ENCODE results near the gene THEM5. TPM values are rescaled to one million over a fixed set of nuclear protein-coding genes. Genes with fewer than 3 reads are reported as not detected.

The THEM5 gene
- total RNA-seq, 6 experiments from 2014 or later = not detected

- ATAC-seq = no peak
- intact Hi-C loops (cut with DNase I) = no loop called here
- no peak overlapping the region for H3K4me3 ChIP-seq
Measured at GRCh38 chr1:151893176-151893924, 39.8 kb upstream of the THEM5 start.

DNA sequence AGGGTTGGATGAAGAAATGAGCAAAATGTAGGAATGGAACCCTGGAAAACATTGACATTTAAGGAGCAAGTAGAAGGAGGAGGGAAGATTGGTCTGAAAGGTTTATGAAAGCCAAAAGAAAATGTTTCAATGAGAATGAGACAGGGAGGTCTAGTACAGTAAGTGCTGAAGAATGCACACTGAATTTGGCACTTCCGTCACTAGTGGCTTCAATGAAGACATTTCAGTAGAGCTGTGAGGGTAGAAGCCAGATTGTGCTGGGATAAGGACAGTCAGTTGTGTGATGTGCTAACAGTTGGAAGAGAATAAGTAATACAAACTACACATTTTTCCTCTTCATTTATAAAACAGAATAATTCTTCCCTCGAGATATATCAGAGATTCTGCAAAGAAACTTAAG lies 38.7 kb upstream of the THEM5 start:
- Histone ChIP-seq H3K27ac (no peak overlapping the region), H3K27me3 (no peaks in the 10 kb centered on the region), H3K4me3 (no peak overlapping the region), H3K4me1 (no peaks in the 10 kb centered on the region), H3K9me3 (no peaks in the 10 kb centered on the region), H3K36me3 (peaks cover 0 to 29% (median 2%) of the 10 kb centered on the region in 4 donors)
- 92% methylated on average over 2 of the region's 2 CpGs for WGBS (ENCODE audit: insufficient coverage, low coverage, low lambda C conversion rate, missing lambda C conversion rate)
- intact Hi-C loops (cut with DNase I) = no loop called here
- TF ChIP-seq POLR2A (IDR thresholded peaks at IDR 0.05) (no peak), CTCF (IDR thresholded peaks at IDR 0.05) (no peak)
- ATAC-seq (no peak), DNase-seq (no peak)

More at GRCh38 chr1:151893176-151893924, 39.8 kb upstream of the THEM5 start:
- no peak overlapping the region for H3K27ac ChIP-seq
- no peak for DNase-seq
- WGBS (ENCODE audit: insufficient coverage, low coverage, low lambda C conversion rate, missing lambda C conversion rate) = 100% methylated on average over 6 of the region's 9 CpGs
- peaks cover 0 to 4% (median 0%) of the 10 kb centered on the region in 4 donors for H3K4me1 ChIP-seq
- TF ChIP-seq CTCF (IDR thresholded peaks at IDR 0.05) = no peak
- TF ChIP-seq POLR2A (IDR thresholded peaks at IDR 0.05) = no peak
- no peaks in the 10 kb centered on the region for H3K27me3 ChIP-seq
- peaks cover 0 to 23% (median 2%) of the 10 kb centered on the region in 4 donors for H3K36me3 ChIP-seq
- no peaks in the 10 kb centered on the region for H3K9me3 ChIP-seq

DNA sequence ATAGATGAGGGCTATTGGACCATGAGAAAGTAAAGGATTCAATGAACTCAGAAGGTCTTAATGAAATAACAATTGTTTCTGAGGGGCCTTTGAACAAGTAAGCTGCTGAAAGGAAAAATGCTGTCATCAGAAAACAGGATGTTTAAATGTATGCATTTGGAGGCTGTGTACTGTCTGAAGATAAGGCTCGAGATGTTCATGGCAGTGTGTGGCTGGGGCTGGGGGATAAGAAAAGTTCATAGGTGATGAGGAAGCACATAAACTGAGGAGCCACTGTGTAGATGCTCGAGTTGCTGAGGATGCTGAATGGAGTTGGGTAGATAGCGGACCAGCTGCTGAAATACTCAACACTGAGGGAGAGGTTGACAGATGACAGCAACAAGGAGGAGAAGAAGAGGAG lies 38.0 kb upstream of the THEM5 start:
- peaks cover 0 to 29% (median 2%) of the 10 kb centered on the region in 4 donors for H3K36me3 ChIP-seq
- ATAC-seq (no peak), DNase-seq (no peak)
- H3K27ac ChIP-seq = no peak overlapping the region
- intact Hi-C loops (cut with DNase I) = no loop called here
- H3K4me3 ChIP-seq = no peak overlapping the region
- H3K27me3 ChIP-seq = no peaks in the 10 kb centered on the region
- WGBS (ENCODE audit: insufficient coverage, low coverage, low lambda C conversion rate, missing lambda C conversion rate) = 75% methylated on average over 3 of the region's 3 CpGs
- H3K9me3 ChIP-seq = no peaks in the 10 kb centered on the region
- H3K4me1 ChIP-seq = no peaks in the 10 kb centered on the region
- TF ChIP-seq CTCF (IDR thresholded peaks at IDR 0.05) (no peak), POLR2A (IDR thresholded peaks at IDR 0.05) (no peak)

DNA sequence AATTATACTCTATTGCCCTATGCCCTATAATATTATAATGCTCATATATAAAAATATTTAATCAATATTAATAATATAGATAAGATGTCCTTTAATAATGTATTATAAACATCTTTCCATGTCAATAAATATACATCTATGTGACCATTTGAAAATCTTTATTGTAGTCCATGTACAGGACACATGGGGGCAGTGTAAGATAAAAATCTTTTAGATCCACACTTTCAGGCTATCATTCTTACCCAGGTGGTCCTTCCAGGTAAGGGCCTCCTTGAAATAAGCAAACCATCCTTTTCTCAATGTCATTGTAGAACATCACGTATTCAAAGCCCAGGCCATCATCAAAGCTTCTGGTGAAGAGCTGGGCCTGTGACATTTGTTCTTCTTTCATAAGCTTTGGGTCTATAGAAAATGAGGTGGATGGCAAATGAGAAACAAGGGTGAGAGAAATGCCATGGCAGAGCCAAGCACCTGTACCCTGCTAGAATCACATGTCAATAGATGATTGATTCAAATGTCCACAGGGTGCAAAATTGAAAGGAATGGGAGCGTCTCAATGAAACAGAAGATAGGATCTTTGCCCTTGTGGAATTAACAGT lies 35.6 kb upstream of the THEM5 start:
- Histone ChIP-seq H3K27ac (no peak overlapping the region), H3K4me1 (no peaks in the 10 kb centered on the region), H3K36me3 (peaks cover 0 to 17% (median 1%) of the 10 kb centered on the region in 4 donors), H3K27me3 (no peaks in the 10 kb centered on the region), H3K9me3 (no peaks in the 10 kb centered on the region), H3K4me3 (no peak overlapping the region)
- TF ChIP-seq POLR2A (IDR thresholded peaks at IDR 0.05) (no peak), CTCF (IDR thresholded peaks at IDR 0.05) (peak; percentile 42 to 52 (median 46))
- 55% methylated on average over 2 of the region's 2 CpGs for WGBS (ENCODE audit: insufficient coverage, low coverage, low lambda C conversion rate, missing lambda C conversion rate)
- DNase-seq = no peak
- peak; percentile 26 to 57 (median 36) for ATAC-seq
- intact Hi-C loops (cut with DNase I) = no loop called here

Measured in right lobe of liver (tissue), 6 donors.